Mesenchymal stem cell (in vitro differentiated cells and primary cell): ENCODE results near the gene SLC5A7.

Experiments used
- DNase-seq: peaks from one replicate; pipeline ENCODE4 v3.0.0-alpha.2; 2013
- H2AFZ ChIP-seq: one replicate; pipeline ENCODE4 v1.6.1; 2013; ENCODE audit warnings: low read depth, mild to moderate bottlenecking, control low read depth, inconsistent platforms, low read length, moderate library complexity
- H2AK5ac ChIP-seq: 2 replicates; pipeline ENCODE4 v1.6.1; 2013; ENCODE audit warnings: low read length, moderate library complexity, mild to moderate bottlenecking, inconsistent platforms; ENCODE audit not compliant: severe bottlenecking
- H2BK120ac ChIP-seq: one replicate; pipeline ENCODE4 v1.6.1; 2013; ENCODE audit warnings: low read depth, mild to moderate bottlenecking, inconsistent platforms, low read length, moderate library complexity
- H2BK12ac ChIP-seq, 2 experiments: one replicate each; pipeline ENCODE4 v1.6.1; 2013; ENCODE audit warnings: inconsistent platforms in 2 of 2, low read length in 2 of 2, mild to moderate bottlenecking in 2 of 2, moderate library complexity in 2 of 2, control low read depth in 1 of 2
- H2BK15ac ChIP-seq: one replicate; pipeline ENCODE4 v1.6.1; 2013; ENCODE audit warnings: mild to moderate bottlenecking, low read depth, inconsistent platforms; ENCODE audit not compliant: poor library complexity, severe bottlenecking
- H2BK5ac ChIP-seq: 2 replicates; pipeline ENCODE4 v1.6.1; 2013; ENCODE audit warnings: low read depth, mild to moderate bottlenecking, low read length, control low read depth, inconsistent platforms; ENCODE audit not compliant: poor library complexity, severe bottlenecking
- H3K14ac ChIP-seq, 2 experiments: one replicate each; pipeline ENCODE4 v1.6.1; 2013; ENCODE audit warnings: inconsistent platforms in 2 of 2, low read length in 2 of 2, control low read depth in 1 of 2, mild to moderate bottlenecking in 1 of 2, moderate library complexity in 1 of 2
- H3K18ac ChIP-seq, 2 experiments: one replicate each; pipeline ENCODE4 v1.6.1; 2013; ENCODE audit warnings: inconsistent platforms in 2 of 2, low read length in 2 of 2, control low read depth in 1 of 2, low read depth in 1 of 2, mild to moderate bottlenecking in 1 of 2
- H3K23ac ChIP-seq, 2 experiments: one replicate each; pipeline ENCODE4 v1.6.1; 2013; ENCODE audit warnings: inconsistent platforms in 2 of 2, low read length in 2 of 2, mild to moderate bottlenecking in 2 of 2, moderate library complexity in 2 of 2, control low read depth in 1 of 2
- H3K27ac ChIP-seq: 2 replicates; pipeline ENCODE4 v1.5.1; 2013; ENCODE audit warnings: mild to moderate bottlenecking, moderate library complexity, low read length, control low read depth, inconsistent platforms; ENCODE audit not compliant: poor library complexity, severe bottlenecking
- H3K27me3 ChIP-seq, 2 experiments: 2 replicates each; pipeline versions ENCODE4 v1.6.1 to v1.7.0; 2013; ENCODE audit warnings: low read length in 2 of 2, mild to moderate bottlenecking in 2 of 2, moderate library complexity in 2 of 2, control low read depth in 1 of 2, inconsistent platforms in 1 of 2; ENCODE audit not compliant: control insufficient read depth in 1 of 2, insufficient read depth in 1 of 2
- H3K36me3 ChIP-seq, 2 experiments: 2 replicates each; pipeline versions ENCODE4 v1.6.1 to v1.7.0; 2013; ENCODE audit warnings: low read length in 2 of 2, control low read depth in 1 of 2, inconsistent platforms in 1 of 2, low read depth in 1 of 2, mild to moderate bottlenecking in 1 of 2; ENCODE audit not compliant: insufficient read depth in 2 of 2, control insufficient read depth in 1 of 2
- H3K4ac ChIP-seq, 2 experiments: one replicate each; pipeline ENCODE4 v1.6.1; 2013; ENCODE audit warnings: inconsistent platforms in 2 of 2, low read length in 2 of 2, mild to moderate bottlenecking in 2 of 2, moderate library complexity in 2 of 2, control low read depth in 1 of 2, low read depth in 1 of 2
- H3K4me1 ChIP-seq: 2 replicates; pipeline ENCODE4 v1.6.1; 2013; ENCODE audit warnings: low read depth, low read length, control low read depth; ENCODE audit not compliant: control insufficient read depth, insufficient read depth
- H3K4me2 ChIP-seq: 2 replicates; pipeline ENCODE4 v1.6.1; 2013; ENCODE audit warnings: low read length, mild to moderate bottlenecking, inconsistent platforms; ENCODE audit not compliant: poor library complexity, severe bottlenecking
- H3K4me3 ChIP-seq, 2 experiments: 2 replicates each; pipeline versions ENCODE4 v1.5.1 to v1.7.0; 2013; ENCODE audit warnings: low read length in 2 of 2, mild to moderate bottlenecking in 2 of 2, control low read depth in 1 of 2, low read depth in 1 of 2; ENCODE audit not compliant: insufficient read depth in 1 of 2
- H3K79me1 ChIP-seq: replicated peaks from 2 replicates; pipeline ENCODE4 v1.6.1; 2013; ENCODE audit warnings: mild to moderate bottlenecking, control low read depth, low read length, inconsistent platforms; ENCODE audit not compliant: poor library complexity, severe bottlenecking
- H3K9ac ChIP-seq: 2 replicates; pipeline ENCODE4 v1.7.0; 2013; ENCODE audit warnings: mild to moderate bottlenecking, low read length, moderate library complexity
- H3K9me3 ChIP-seq: 2 replicates; pipeline ENCODE4 v1.7.0; 2013; ENCODE audit warnings: mild to moderate bottlenecking, low read length; ENCODE audit not compliant: control insufficient read depth
- H4K8ac ChIP-seq: one replicate; pipeline ENCODE4 v1.6.1; 2013; ENCODE audit warnings: inconsistent platforms, mild to moderate bottlenecking, low read length, moderate library complexity
- H4K91ac ChIP-seq: one replicate; pipeline ENCODE4 v1.6.1; 2013; ENCODE audit warnings: mild to moderate bottlenecking, low read length, inconsistent platforms
- WGBS: methylation state at CpG from one replicate; pipeline ENCODE4 v1.1.7; 2013; ENCODE audit warnings: mixed read lengths; 5-methylcytosine and 5-hydroxymethylcytosine counted together

Gene SLC5A7

GRCh38 chr2:108061439-108062042, 75.2 kb downstream of the SLC5A7 start:
- no peaks in the 10 kb centered on the region for H3K4me1 ChIP-seq
- H2BK15ac ChIP-seq, result no peak overlapping the region
- no peak overlapping the region for H3K23ac ChIP-seq
- no peak for DNase-seq
- peaks cover 6 to 7% of the 10 kb centered on the region in 2 experiments for H3K27me3 ChIP-seq
- H3K27ac ChIP-seq, result no peak overlapping the region
- no peak overlapping the region for H2BK5ac ChIP-seq
- no peak overlapping the region for H3K14ac ChIP-seq
- no peak overlapping the region for H4K91ac ChIP-seq
- H2BK12ac ChIP-seq, result no peak overlapping the region
- H3K18ac ChIP-seq, result no peak overlapping the region
- H3K9me3 ChIP-seq, result no peaks in the 10 kb centered on the region
- no peak overlapping the region for H4K8ac ChIP-seq
- H3K9ac ChIP-seq, result no peak overlapping the region
- no peaks in the 10 kb centered on the region for H3K36me3 ChIP-seq
- no peak overlapping the region for H2AK5ac ChIP-seq
- H3K4me2 ChIP-seq, result no peak overlapping the region
- H2BK120ac ChIP-seq, result no peak overlapping the region
- WGBS, result 88% methylated on average over 4 of the region's 4 CpGs
- H3K79me1 ChIP-seq, result no peaks in the 10 kb centered on the region
- no peak overlapping the region for H2AFZ ChIP-seq
- no peak overlapping the region for H3K4ac ChIP-seq
- H3K4me3 ChIP-seq, result no peak overlapping the region
